Measurements from ENCODE around the gene MEF2A. TPM values are rescaled to one million over a fixed set of nuclear protein-coding genes. Genes with fewer than 3 reads are reported as not detected.

Gene MEF2A
- total RNA-seq, 2 donors from 2014 or later: 164 to 168 TPM

- no peak for TF ChIP-seq CTCF (IDR thresholded peaks at IDR 0.05)
- Histone ChIP-seq H3K27me3 (replicated peaks; ENCODE audit: insufficient read depth) (no peaks in the 10 kb centered on the region), H3K36me3 (no peaks in the 10 kb centered on the region), H3K9me3 (no peaks in the 10 kb centered on the region), H3K4me3 (no peak overlapping the region), H3K4me1 (ENCODE audit: control insufficient read depth in 1 of 2, low read depth in 2 of 2) (no peaks in the 10 kb centered on the region), H3K27ac (no peak overlapping the region)
- ATAC-seq (ENCODE audit: insufficient number of reproducible peaks, low FRiP score, low read depth): no peak
- no peak for DNase-seq (ENCODE audit: low spot score)
Measured at GRCh38 chr15:99763827-99764226, 198.0 kb downstream of the MEF2A start.

DNA sequence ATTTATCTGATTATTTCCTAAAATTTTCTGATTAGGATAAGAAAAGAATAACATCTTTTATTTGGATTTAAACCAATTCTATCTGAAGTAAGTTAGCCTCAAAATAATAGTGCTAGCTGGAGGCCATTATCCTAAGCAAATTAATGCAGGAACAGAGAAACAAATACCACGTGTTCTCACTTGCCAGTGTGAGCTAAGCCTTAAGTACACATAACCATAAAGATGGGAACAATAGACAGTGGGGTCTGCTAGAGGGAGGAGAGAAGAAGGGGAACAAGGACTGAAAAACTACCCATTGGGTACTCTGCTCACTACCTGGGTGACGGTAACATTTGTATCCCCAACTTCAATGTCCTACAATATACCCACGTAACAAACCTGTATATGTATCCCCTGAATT, 198.7 kb downstream of the MEF2A start:
- H3K4me3 ChIP-seq: no peak overlapping the region
- DNase-seq (ENCODE audit: low spot score) (no peak), ATAC-seq (ENCODE audit: insufficient number of reproducible peaks, low FRiP score, low read depth) (no peak)
- no peak for TF ChIP-seq CTCF (IDR thresholded peaks at IDR 0.05)
- no peaks in the 10 kb centered on the region for H3K27me3 ChIP-seq (replicated peaks; ENCODE audit: insufficient read depth)
- no peaks in the 10 kb centered on the region for H3K36me3 ChIP-seq
- no peaks in the 10 kb centered on the region for H3K9me3 ChIP-seq
- no peak overlapping the region for H3K27ac ChIP-seq
- no peaks in the 10 kb centered on the region for H3K4me1 ChIP-seq (ENCODE audit: control insufficient read depth in 1 of 2, low read depth in 2 of 2)

Other genes with a start within 250 kb of the MEF2A start
- gene LYSMD4, start 167.5 kb downstream of the MEF2A start, total RNA-seq: 1 to 10 TPM; 6.8 to 9.7 TPM